ENCODE measurements around the gene PCK1.

PCK1 gene

GRCh38 chr20:57608516-57608915 lies 47.6 kb downstream of the PCK1 start:
- DNase-seq = no peak

GRCh38 chr20:57609086-57609841 lies 48.4 kb downstream of the PCK1 start:
- no peak for DNase-seq

DNA sequence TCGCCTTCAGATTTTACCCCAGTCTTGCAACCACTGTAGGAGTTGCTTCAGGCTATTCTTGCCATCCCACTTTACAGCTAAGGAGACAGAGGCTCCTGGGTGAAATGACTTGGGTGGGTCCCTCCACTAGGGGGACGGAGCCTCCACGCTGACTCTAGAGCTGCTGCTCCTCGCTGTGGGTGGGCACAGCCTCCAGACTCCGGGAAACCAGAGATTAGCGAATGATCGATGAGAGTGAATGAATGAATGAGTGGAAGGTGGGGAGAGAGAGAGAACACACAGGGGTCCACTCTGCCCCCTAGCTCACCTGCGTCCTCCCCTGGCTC lies 48.9 kb downstream of the PCK1 start:
- no peak for DNase-seq

DNA sequence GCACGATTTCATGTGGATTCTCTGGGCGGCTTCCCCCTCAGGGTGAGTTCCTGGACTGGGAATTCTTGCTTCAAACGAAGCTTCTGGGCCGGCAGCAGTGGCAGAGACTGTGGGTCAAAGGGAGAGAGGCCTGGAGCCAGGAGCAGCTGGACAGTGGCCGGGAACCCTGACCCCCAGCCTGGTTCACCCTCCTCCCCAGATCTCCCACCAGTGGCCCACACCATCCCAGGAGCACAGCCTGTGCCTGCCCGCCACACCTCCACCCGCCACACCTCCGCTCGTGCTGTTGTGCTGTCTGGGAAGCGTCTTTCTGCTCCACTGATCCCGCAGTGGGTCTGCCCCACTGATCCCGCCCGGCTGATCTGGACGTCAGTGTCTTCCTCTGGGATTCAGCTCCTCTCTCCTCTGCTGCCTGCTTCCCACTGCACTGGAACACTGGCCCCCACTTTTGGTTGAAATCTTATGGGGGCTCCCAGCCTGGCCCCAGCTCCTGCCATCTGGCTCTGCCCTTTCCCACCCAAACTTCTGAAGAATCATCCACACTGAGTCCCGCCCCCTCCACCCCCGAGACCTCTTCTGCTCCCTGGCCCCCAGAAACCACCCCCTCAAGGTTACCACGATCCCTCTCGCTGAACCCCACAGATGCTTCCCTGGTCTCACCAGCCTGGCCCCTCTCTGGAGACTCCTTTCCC lies 49.5 kb downstream of the PCK1 start:
- no peak for DNase-seq

GRCh38 chr20:57611586-57612311 lies 50.8 kb downstream of the PCK1 start:
- no peak for DNase-seq

DNA sequence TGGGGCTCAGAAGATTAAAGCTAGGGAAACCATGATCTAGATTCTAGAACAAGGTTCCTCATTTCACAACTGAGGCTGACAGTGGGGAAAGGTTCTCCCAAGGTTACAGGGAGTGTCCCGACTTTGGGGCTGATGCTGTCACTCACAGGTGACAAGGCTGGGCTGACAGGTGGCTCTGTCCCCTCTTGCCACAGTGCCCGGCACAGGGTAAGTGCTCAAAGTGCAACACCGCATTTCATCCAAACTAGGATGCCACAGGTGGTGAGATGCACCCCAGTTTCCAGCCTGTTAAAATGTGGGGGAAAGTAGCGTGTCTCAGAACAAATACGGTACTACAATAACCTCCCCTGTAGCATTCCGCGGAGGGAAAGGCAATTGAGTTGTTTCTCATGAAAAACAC lies 51.5 kb downstream of the PCK1 start:
- no peak for DNase-seq

GRCh38 chr20:57612916-57613315 lies 52.0 kb downstream of the PCK1 start:
- DNase-seq = no peak

GRCh38 chr20:57613481-57613921 lies 52.6 kb downstream of the PCK1 start:
- no peak for DNase-seq

GRCh38 chr20:57614490-57615444 lies 53.9 kb downstream of the PCK1 start:
- no peak for DNase-seq

GRCh38 chr20:57615445-57615811 lies 54.5 kb downstream of the PCK1 start:
- DNase-seq = no peak

- no peak for DNase-seq
Measured at GRCh38 chr20:57616143-57616951, 55.4 kb downstream of the PCK1 start.

DNA sequence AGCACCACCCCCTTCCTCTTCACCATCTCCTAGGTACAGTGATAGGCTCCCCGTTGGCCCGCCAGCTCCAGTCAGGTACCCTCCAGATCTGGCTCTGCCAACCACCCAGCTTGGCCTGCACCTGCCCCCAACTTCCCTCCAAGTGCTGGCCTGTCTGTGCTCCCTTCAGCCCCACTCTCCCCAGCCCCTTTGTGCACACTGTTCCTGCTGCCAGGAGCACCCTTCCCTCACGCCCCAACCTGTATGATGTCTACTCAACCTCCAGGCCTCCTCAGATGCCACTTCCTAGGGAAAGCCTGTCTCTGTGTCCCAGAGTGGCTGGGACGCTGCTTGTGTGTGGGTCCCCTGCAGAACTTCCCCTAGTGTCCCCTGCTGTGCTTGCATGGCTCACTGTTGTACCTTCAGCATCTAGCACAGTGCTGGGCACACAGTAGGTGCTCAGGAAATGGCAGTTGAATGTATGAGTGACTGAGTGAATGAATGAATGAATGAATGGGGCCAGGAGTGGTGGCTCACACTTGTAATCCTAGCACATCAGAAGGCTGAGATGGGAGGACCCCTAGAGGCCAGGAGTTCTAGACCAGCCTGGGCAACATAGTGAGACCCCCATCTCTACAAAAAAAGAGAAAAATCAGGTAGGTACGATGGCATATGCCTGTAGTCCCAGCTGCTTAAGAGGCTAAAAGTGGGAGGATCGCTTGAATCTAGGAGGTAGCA lies 56.3 kb downstream of the PCK1 start:
- DNase-seq = no peak

All from NCI-H524 (cell line).